GM18508 (cell line): ENCODE results near the gene PRPSAP2.

Experiments used
- ATAC-seq: cut with Tn5 transposase; IDR thresholded peaks from one replicate; pipeline ENCODE4 v1.9.1; 2021; ENCODE audit warnings: moderate number of reproducible peaks; ENCODE audit not compliant: insufficient read depth, unreplicated experiment

The PRPSAP2 gene

GRCh38 chr17:18977021-18977420, 119.1 kb downstream of the PRPSAP2 start:
- no peak for ATAC-seq

- no peak for ATAC-seq
Observed at GRCh38 chr17:18977646-18978045, 119.7 kb downstream of the PRPSAP2 start.

GRCh38 chr17:18978050-18978449, 120.1 kb downstream of the PRPSAP2 start:
- no peak for ATAC-seq

GRCh38 chr17:18978655-18979054, 120.7 kb downstream of the PRPSAP2 start:
- no peak for ATAC-seq
